WERI-Rb-1 (cell line): ENCODE measurements around the gene DLG4.

Source experiments
- DNase-seq: peaks from one replicate; pipeline ENCODE4 v3.0.0-alpha.2; 2020
- H3K27ac ChIP-seq: fragments of 250-450 bp; sonication (Bioruptor Pico); 2 replicates; pipeline ENCODE4 v1.5.1; 2020; ENCODE audit warnings: mild to moderate bottlenecking, moderate library complexity
- H3K27me3 ChIP-seq: fragments of 250-450 bp; sonication (Bioruptor Pico); 2 replicates; pipeline ENCODE4 v1.5.1; 2021; ENCODE audit warnings: mild to moderate bottlenecking, low read depth, moderate library complexity; ENCODE audit not compliant: insufficient read depth, severe bottlenecking
- H3K36me3 ChIP-seq: fragments of 250-450 bp; sonication (Bioruptor Pico); 2 replicates; pipeline ENCODE4 v1.5.1; 2020; ENCODE audit warnings: mild to moderate bottlenecking, moderate library complexity
- H3K4me3 ChIP-seq: 2 replicates; pipeline ENCODE4 v1.5.1; 2011; ENCODE audit warnings: low read depth, mild to moderate bottlenecking, control low read depth, low read length
- H3K9me3 ChIP-seq: fragments of 250-450 bp; sonication (Bioruptor Pico); 2 replicates; pipeline ENCODE4 v1.5.1; 2021; ENCODE audit warnings: mild to moderate bottlenecking, moderate library complexity; ENCODE audit not compliant: severe bottlenecking
- TF ChIP-seq, protein P1 (sequence below): IDR thresholded peaks from 2 replicates; pipeline ENCODE4 v1.5.1; 2011; ENCODE audit warnings: low read depth, mild to moderate bottlenecking, control low read depth, inconsistent platforms, low read length

Gene DLG4

GRCh38 chr17:7239091-7240027 is 19.7 kb upstream of the DLG4 start, which contains the start of gene PHF23:
PHF23 (minus strand) TSS chr17:7239457; CDS start chr17:7239279, 178 bp downstream.
- Histone ChIP-seq H3K4me3 (peak within 1 kb of the TSS; percentile 96), H3K36me3 (peaks cover 70% of the 10 kb centered on the region), H3K27me3 (no peaks in the 10 kb centered on the region), H3K9me3 (no peaks in the 10 kb centered on the region), H3K27ac (peak within 1 kb of the TSS; percentile 92)
- DNase-seq = peak; percentile 99
- TF ChIP-seq, protein P1, sequence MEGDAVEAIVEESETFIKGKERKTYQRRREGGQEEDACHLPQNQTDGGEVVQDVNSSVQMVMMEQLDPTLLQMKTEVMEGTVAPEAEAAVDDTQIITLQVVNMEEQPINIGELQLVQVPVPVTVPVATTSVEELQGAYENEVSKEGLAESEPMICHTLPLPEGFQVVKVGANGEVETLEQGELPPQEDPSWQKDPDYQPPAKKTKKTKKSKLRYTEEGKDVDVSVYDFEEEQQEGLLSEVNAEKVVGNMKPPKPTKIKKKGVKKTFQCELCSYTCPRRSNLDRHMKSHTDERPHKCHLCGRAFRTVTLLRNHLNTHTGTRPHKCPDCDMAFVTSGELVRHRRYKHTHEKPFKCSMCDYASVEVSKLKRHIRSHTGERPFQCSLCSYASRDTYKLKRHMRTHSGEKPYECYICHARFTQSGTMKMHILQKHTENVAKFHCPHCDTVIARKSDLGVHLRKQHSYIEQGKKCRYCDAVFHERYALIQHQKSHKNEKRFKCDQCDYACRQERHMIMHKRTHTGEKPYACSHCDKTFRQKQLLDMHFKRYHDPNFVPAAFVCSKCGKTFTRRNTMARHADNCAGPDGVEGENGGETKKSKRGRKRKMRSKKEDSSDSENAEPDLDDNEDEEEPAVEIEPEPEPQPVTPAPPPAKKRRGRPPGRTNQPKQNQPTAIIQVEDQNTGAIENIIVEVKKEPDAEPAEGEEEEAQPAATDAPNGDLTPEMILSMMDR = no peak

DNA sequence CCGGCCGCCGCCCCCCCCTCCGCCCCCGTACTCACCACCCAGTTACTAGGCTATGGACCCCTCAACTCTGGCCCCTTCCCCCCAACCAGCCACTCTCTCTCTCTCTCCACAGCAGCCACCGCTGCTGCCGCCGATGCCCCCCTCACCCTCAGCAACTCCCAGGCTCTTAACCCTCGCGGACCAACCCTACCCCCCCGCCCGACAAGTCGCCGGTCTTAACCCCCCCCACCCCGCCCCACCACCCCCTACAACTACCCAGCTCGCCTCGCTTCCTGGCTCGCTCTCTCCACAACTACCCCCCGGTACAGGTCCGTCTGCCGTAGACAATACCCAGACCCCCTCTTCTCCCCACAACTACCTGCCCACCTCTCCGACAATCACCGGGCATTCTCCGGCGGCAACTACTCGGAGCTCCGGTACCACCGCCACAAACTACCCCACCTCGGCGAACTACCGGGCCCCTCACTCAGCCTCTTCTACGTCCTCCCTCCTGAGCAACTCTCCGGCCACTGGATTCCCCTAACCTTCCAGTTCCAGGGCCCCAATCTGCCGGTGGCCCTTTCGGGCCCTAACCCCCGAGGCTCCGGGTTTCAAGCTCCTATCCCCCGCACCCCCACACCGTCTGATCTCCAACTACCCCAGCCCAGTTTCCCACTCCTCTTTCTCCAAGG is 18.9 kb upstream of the DLG4 start:
- Histone ChIP-seq H3K27ac (peak overlapping the region; percentile 92), H3K27me3 (no peaks in the 10 kb centered on the region), H3K36me3 (peaks cover 62% of the 10 kb centered on the region), H3K4me3 (peak overlapping the region; percentile 96), H3K9me3 (no peaks in the 10 kb centered on the region)
- peak; percentile 55 for DNase-seq
- TF ChIP-seq, protein P1 = no peak

DNA sequence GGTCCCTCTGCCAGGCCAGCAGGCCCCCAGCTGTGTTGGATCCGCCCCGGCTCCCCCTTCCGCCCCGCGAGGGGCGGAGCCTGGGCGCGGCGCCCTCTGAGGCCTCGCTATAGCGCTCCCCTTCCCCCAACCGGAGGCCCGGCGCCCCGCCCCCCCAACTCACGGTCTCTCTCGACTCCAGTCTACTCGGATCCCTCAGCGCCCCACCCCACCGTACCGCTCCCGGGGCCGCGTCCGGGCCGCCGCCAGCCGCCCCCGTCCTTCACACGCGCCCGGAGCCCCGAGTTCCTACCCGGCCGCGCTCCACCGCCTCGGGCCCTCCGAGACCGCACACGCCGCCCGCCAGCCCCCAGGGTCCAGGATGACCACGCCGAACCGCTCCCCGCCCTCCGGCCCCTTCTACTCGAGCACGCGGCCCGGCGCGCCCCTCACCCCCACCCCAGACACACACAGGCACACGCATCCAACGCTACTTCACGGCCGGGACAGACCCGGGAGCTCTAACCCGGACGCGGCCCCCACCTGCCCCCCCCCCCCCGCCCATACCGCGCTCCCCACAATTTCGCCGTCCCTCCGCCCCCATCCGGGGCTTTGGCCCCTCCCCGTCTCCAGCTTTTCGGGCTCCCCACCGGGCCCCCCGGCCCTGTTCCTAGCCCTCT is 18.3 kb upstream of the DLG4 start:
- TF ChIP-seq, protein P1 = no peak
- peaks cover 57% of the 10 kb centered on the region for H3K36me3 ChIP-seq
- H3K27ac ChIP-seq = peak overlapping the region; percentile 95
- no peaks in the 10 kb centered on the region for H3K9me3 ChIP-seq
- H3K27me3 ChIP-seq = no peaks in the 10 kb centered on the region
- H3K4me3 ChIP-seq = peak overlapping the region; percentile 96
- peak; percentile 89 for DNase-seq

DNA sequence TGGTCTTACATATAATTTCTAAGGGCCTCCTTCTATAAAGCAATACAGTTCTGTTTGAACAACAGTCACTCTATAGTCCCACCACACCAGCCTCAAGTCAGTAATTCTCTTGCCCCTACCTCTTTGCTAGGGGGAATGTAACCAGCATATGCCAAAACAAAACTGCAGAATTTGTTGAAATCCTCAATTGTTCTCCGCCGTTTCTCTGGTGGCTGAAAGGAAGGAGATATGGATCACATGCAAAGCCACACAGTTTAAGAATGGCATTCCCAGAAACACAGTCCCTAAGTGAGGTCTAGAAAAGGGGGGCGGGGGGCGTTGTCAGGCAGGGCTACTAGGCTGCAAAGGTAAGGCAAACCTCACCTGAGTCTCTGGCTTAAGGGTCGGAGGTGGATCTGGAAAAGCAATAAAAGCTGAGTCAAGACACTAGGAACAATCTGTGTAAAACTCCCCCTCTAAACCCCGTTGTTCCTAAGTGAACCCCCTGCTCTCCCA is 17.7 kb upstream of the DLG4 start:
- H3K27ac ChIP-seq = peak overlapping the region; percentile 95
- peak overlapping the region; percentile 96 for H3K4me3 ChIP-seq
- no peak for DNase-seq
- H3K9me3 ChIP-seq = no peaks in the 10 kb centered on the region
- H3K36me3 ChIP-seq = peaks cover 61% of the 10 kb centered on the region
- TF ChIP-seq, protein P1 = no peak
- no peaks in the 10 kb centered on the region for H3K27me3 ChIP-seq

GRCh38 chr17:7236808-7237207 is 17.2 kb upstream of the DLG4 start:
- H3K36me3 ChIP-seq = peaks cover 61% of the 10 kb centered on the region
- no peaks in the 10 kb centered on the region for H3K9me3 ChIP-seq
- peak overlapping the region; percentile 95; the same call in 1 of the 2 replicates for H3K27ac ChIP-seq
- DNase-seq = no peak
- TF ChIP-seq, protein P1 = no peak
- H3K4me3 ChIP-seq = no peak overlapping the region
- no peaks in the 10 kb centered on the region for H3K27me3 ChIP-seq
